GM19035 (cell line): ENCODE results near the gene TMEM231.
"Not testable (repeated sequence)": the region's sequence is repeated elsewhere in the genome, so short reads cannot be mapped to it uniquely, and the experiment has no call there.

Experiments used
- ATAC-seq: cut with Tn5 transposase; IDR thresholded peaks from one replicate; pipeline ENCODE4 v1.9.1; 2021; ENCODE audit not compliant: unreplicated experiment

TMEM231 gene, protein sequence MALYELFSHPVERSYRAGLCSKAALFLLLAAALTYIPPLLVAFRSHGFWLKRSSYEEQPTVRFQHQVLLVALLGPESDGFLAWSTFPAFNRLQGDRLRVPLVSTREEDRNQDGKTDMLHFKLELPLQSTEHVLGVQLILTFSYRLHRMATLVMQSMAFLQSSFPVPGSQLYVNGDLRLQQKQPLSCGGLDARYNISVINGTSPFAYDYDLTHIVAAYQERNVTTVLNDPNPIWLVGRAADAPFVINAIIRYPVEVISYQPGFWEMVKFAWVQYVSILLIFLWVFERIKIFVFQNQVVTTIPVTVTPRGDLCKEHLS

DNA sequence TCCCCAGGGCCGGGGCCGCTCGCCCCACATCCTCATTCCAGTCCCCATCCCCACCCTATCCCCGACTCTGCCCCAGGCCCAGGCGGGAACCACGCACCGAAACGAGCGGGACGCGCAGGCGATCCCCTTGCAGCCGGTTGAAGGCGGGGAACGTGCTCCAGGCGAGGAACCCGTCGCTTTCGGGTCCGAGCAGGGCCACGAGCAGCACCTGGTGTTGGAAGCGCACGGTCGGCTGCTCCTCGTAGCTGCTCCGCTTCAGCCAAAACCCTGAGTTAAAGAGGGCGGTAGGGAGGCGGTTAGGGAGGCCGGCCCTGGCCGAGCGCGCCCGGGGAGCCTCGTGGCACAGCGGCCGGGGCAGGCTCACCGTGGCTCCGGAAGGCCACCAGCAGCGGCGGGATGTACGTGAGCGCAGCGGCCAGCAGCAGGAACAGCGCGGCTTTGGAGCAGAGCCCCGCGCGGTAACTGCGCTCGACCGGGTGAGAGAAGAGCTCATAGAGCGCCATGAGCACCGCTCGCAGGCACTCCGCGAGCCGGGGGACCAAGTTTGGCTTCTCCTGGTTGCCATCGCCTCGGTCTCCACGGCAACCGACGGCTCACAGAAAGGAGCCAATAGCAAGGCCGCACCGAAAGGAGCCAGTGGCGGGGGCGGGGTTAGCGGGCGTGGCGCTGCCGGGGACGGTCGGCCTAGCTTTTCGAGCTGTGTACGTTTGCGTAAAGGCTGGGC is at the start of gene TMEM231:
TSS of gene TMEM231 (minus strand) at position 546 of the 724 bp plus-strand sequence. CDS start at position 503, 43 bp downstream.
- peak; percentile 97 for ATAC-seq

DNA sequence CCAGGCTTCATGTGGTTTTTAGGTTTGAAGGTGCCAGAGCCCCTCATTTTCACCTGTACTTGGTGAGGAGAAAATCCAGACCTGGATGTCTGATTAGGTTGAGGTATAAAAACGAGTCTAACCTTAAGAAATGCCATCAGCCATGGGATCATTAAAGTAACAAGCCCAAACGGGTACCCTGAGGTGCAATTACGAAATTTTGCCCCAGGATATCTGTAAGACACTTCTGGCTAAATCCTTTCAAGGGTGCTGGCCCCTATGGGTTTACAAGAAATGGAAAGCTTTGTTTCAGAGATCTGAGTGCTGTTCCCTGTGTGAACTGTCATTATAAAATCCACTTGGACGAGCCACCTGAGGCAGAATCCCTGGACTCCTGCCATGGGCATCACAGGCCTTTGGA is 47.2 kb upstream of the TMEM231 start:
- ATAC-seq = no peak

DNA sequence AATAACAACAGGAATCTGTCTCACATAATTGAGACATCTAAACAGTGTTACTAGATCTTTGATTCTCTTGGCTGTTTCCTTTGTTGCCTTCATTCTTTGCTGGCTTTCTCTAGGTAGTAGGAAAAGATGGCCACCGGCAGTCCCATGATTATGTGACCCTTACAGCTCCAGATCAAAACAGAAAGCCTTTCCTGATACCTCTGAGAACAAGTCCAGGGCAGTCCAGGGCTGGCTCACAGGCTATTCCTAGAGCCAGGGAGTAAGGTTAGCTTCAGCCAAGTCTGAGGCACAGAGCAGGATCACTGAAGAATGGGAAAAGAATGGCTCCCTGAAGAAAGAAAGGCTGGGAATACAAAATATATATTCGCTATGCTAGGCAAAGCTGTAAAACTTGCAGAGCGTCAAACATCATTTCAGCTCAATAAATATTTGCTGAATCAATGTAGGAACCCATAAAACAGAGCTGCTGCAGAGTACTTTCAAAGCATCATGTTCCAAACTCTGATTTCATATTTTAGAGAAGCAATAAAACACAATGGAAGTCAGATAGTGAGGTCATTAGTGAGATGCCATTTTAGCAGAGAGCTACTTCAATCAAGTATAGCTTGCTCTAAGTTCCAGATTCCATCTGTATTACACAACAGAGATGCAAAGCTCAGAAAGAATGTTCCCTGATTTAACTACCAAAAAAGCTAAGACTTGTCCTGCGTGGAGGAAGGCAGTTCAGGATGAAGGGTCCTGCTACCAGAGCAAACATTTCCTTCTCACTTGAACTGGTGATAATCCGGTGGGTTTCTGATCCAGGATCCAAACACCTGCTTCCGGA is 43.6 kb upstream of the TMEM231 start:
- ATAC-seq = no peak

GRCh38 chr16:75593825-75594820 is 38.1 kb upstream of the TMEM231 start:
- ATAC-seq = no peak

DNA sequence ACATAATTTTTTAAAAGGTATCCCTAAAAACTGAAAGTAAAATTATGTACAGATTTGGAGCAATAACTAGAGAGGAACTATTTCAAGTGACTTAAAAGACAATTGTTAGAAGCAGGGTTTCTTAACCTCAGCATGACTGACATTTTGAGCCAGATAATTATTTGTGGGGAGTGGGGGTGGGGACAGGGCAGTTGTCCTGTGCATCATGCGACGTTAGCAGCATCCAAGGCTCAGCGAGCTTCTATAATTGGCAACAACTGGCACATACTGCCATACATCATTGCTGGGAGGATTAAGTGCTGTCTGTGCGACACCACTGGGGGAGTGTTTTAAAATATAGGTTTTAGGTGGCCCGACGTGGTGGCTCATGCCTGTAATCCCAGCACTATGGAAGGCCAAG is 37.3 kb upstream of the TMEM231 start:
- ATAC-seq = no peak

- not testable (repeated sequence) for ATAC-seq
Observed at GRCh38 chr16:75591927-75592326, 35.9 kb upstream of the TMEM231 start.

DNA sequence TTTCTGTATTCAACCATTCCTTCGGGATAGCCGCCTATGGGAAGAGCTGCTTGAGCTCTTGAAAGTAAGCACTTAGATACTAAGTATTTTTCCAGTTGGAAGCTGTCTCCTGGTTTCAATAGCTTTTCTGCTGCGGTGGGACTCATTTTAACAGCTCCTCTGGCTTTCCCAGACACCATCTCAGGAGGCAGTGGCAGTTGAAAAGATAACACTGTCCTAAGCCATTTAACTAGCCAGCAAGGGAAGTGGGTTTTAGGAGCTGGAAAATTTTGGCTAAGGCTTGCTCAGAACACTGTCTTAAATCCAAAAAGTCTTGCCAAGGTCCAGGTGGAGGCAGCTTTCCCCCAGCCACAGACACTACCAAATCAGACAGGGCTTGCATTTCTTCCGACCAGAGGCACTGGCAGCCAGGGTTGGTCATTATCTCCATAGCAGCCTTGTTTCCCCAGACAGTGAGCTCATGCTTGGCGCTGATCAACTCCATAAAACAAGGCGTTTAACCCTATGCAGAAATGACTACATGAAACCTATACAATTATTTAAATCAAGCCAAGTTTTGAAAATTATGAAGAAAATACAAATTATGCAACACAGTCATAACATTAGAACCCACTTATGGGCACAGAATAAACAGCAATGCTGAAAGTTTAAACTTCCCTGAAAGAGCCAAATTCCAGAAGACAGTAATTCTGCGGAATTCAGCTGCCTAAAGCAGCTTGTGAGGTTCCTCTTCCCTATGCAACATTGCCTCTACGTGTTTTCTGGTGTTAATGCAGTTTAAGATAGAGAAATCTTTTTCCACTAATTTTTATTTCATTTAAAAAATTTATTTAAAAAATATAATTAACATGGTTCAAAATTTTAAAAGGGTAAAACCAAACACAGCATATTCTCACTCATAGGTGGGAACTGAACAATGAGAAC is 35.1 kb upstream of the TMEM231 start:
- no peak for ATAC-seq

DNA sequence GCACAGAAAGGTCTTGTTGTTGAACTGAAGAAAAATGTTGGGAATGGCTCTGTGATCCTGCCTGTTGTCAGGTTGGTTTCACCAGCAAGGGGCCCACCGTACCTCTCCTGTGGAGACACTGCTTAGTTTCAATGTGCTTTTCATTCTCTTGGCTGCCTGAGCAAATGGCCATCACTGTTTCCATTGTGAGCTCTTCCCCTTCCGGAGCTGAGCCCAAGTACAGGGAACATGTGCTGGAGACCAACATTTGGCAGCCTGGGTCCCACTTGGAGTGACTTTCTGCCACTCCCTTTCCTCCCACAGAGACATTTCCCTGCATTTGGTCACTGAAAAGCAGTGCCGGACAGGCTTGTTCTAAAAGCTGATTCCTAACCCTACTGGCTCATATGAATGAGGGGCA is 33.3 kb upstream of the TMEM231 start:
- no peak for ATAC-seq

DNA sequence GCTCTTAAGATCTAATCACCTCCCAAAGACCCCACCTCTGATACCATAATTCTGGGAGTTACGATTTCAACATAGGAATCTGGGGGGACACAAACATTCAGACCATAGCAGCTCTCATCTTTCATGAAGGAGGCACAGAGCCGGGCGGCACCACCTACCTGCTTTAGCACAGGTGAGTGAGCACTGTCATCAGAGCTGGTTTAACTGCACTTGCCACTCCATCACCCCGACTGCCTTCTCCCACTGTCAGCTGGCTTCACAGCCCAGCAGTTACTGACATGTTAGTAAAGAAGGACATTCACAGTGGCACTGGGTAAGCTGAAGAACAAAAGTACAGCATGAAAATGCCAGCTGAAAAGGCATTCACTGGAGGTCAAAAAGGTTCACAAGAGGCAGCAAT is 32.7 kb upstream of the TMEM231 start:
- ATAC-seq = no peak

DNA sequence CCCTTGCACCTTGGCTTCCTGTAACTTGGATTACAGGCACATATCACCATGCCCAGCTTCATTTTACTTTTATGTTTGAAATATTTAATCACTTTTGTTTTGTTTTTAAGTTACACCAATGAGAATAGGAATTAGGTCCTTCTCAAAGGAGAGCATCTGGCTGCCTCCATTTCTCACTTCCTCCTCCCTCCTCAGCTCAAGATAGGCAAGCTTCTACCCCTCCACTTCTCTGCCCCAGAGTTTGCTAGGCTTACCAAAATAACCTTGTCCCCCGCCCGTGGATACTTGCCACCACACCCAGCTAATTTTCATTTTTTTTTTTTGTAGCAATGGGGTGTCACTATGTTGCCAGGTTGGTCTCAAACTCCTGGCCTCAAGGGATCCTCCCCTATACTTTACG is 28.1 kb upstream of the TMEM231 start:
- no peak for ATAC-seq

- no peak for ATAC-seq
Observed at GRCh38 chr16:75579281-75579834, 23.3 kb upstream of the TMEM231 start.

DNA sequence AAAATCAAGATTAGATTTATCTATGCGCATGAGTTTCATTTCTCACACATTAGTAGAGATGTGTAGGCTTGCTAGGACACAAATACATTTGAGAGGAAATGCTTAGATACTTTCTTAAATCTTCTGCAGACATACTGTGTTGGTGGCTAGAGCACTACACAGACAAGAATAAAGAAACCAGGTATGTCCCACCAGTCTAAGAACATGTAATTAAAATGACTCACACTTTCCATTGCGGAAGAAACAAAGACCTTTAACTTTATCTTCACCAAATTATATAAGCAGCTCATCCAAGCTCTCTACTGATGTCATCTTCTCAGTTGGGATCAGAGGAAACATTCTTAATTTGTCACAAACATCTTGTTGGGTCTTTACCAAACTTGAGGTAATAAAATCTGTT is 22.7 kb upstream of the TMEM231 start:
- no peak for ATAC-seq

DNA sequence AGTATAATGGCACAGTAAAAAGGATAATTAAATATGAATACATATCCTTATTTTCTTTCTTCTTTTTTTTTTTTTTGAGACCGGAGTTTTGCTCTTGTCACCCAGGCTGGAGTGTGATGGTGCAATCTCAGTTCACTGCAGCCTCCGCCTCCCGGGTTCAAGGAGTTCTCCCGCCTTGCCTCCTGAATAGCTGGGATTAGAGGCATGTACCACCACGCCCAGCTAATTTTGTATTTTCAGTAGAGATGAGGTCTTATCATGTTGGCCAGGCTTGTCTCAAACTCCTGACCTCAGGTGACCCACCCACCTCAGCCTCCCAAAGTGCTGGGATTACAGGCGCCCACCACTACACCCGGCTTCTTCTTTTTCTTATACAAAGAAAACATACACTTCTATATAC is 22.2 kb upstream of the TMEM231 start:
- ATAC-seq = no peak

GRCh38 chr16:75576384-75576811 is 20.3 kb upstream of the TMEM231 start:
- no peak for ATAC-seq

GRCh38 chr16:75575958-75576357 is 19.9 kb upstream of the TMEM231 start:
- ATAC-seq = no peak

- ATAC-seq = no peak
Observed at GRCh38 chr16:75573955-75574354, 17.9 kb upstream of the TMEM231 start.

GRCh38 chr16:75572864-75573542 is 17.0 kb upstream of the TMEM231 start:
- no peak for ATAC-seq

GRCh38 chr16:75570396-75571065 is 14.5 kb upstream of the TMEM231 start:
- ATAC-seq = no peak
